Fibroblast of lung (primary cell): ENCODE data around the gene KCNT1. TPM values are rescaled to one million over a fixed set of nuclear protein-coding genes. Genes with fewer than 3 reads are reported as not detected.

ENCODE experiments used
- DNase-seq, 2 donors: peaks; one replicate each; pipeline versions ENCODE4 v3.0.0 to v3.0.0-alpha.2; 2010; ENCODE audit warnings: low read depth in 2 of 2
- H2AFZ ChIP-seq: 2 replicates; pipeline ENCODE4 v1.5.1; 2012; ENCODE audit warnings: low read length, control low read depth, inconsistent platforms
- H3K27ac ChIP-seq: 2 replicates; pipeline ENCODE4 v1.5.1; 2011; ENCODE audit warnings: low read length, control low read depth; ENCODE audit not compliant: insufficient read depth
- H3K27me3 ChIP-seq: 2 replicates; pipeline ENCODE4 v1.5.1; 2011; ENCODE audit warnings: mild to moderate bottlenecking, low read length; ENCODE audit not compliant: control insufficient read depth, insufficient read depth
- H3K36me3 ChIP-seq: 2 replicates; pipeline ENCODE4 v1.5.1; 2011; ENCODE audit warnings: low read length; ENCODE audit not compliant: control insufficient read depth, insufficient read depth
- H3K4me1 ChIP-seq: 2 replicates; pipeline ENCODE4 v1.5.1; 2011; ENCODE audit warnings: low read length; ENCODE audit not compliant: control insufficient read depth, insufficient read depth; ENCODE audit errors: extremely low read depth
- H3K4me2 ChIP-seq: 2 replicates; pipeline ENCODE4 v1.5.1; 2011; ENCODE audit warnings: low read length, control low read depth; ENCODE audit not compliant: insufficient read depth; ENCODE audit errors: extremely low read depth
- H3K4me3 ChIP-seq, 4 experiments: fragments of 200-600 bp in 1 of 4; sonication (generic) in 1 of 4; replicated peaks in 1 of 4; 2 replicates each; pipeline ENCODE4 v1.5.1; 2011 to 2016; ENCODE audit warnings: low read length in 4 of 4, low read depth in 3 of 4, mild to moderate bottlenecking in 3 of 4, control low read depth in 2 of 4, inconsistent platforms in 1 of 4, mixed read lengths in 1 of 4; ENCODE audit not compliant: insufficient read depth in 1 of 4; ENCODE audit errors: control extremely low read depth in 1 of 4
- H3K79me2 ChIP-seq: 2 replicates; pipeline ENCODE4 v1.5.1; 2012; ENCODE audit warnings: mild to moderate bottlenecking, low read length, inconsistent platforms; ENCODE audit not compliant: control insufficient read depth, insufficient read depth
- H3K9ac ChIP-seq: 2 replicates; pipeline ENCODE4 v1.5.1; 2011; ENCODE audit warnings: mild to moderate bottlenecking, low read length, control low read depth; ENCODE audit not compliant: insufficient read depth
- H3K9me3 ChIP-seq: 2 replicates; pipeline ENCODE4 v1.5.1; 2012; ENCODE audit warnings: low read depth, low read length; ENCODE audit not compliant: control insufficient read depth, insufficient read depth
- H4K20me1 ChIP-seq: 2 replicates; pipeline ENCODE4 v1.5.1; 2011; ENCODE audit warnings: low read length; ENCODE audit not compliant: control insufficient read depth, insufficient read depth; ENCODE audit errors: extremely low read depth
- EZH2 ChIP-seq: IDR thresholded peaks from 2 replicates; pipeline ENCODE4 v1.5.1; 2012; ENCODE audit warnings: low read length, control low read depth, mild to moderate bottlenecking; ENCODE audit errors: missing control alignments
- polyA plus RNA-seq, 2 donors: library from polyadenylated mRNA; depleted of rRNA in 1 of 2; stranded (reverse) in 1 of 2; unstranded in 1 of 2; fragments of >200 nt; gene quantifications; 2 replicates each; pipeline ENCODE4 v1.2.1, GENCODE V29; 2011 to 2012; ENCODE audit warnings: missing spikeins in 1 of 2
- total RNA-seq: library from RNA; depleted of rRNA; stranded (reverse); fragments of >200 nt; gene quantifications from 2 replicates; pipeline ENCODE4 v1.2.1, GENCODE V29; 2014
- TF ChIP-seq, protein P1 (sequence below), 2 donors: IDR thresholded peaks in 1 of 2; conservative IDR thresholded peaks in 1 of 2; 1 replicate in 1 of 2; 2 replicates in 1 of 2; pipeline ENCODE4 v1.5.1; 2011 to 2012; ENCODE audit warnings: low read length in 2 of 2, control low read depth in 1 of 2, inconsistent platforms in 1 of 2, low read depth in 1 of 2, mild to moderate bottlenecking in 1 of 2

KCNT1 gene
- total and polyA plus RNA-seq, 2 donors (not counting 1 experiment from before 2014, with no cell fraction given), result not detected

DNA sequence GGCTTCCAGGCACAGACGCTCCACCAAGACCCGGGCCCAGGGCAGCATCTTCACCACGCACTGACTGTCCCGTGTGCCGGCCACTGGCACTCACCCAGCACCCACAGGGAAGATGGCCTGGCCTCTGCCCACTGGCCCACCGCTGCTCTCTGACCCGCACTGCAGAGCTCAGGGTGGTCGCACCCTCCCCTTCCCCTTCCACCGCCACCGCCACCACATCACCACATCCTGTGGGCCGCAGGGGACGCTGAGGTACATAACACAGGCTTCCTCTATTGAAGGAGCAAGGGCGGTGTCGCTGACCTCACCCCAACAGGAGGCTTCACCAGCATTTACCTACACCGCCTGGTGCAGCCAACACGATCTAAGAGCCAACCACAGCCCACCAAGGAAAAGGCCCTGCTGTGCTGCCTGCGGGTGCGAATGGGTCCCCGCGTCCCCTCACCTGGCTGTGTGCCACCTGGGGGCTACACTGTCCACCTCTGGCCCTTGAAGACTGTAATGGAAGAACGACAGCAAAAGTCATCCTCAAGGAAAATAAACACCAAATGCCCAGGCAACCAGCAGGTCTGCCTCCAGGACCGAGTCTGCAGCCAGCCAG is 103.5 kb downstream of the KCNT1 start:
- Histone ChIP-seq H3K4me2 (no peak overlapping the region), H3K4me1 (peaks cover 4% of the 10 kb centered on the region), H3K9ac (no peak overlapping the region), H3K36me3 (no peaks in the 10 kb centered on the region), H3K27me3 (no peaks in the 10 kb centered on the region), H4K20me1 (no peaks in the 10 kb centered on the region), H3K9me3 (no peaks in the 10 kb centered on the region), H3K27ac (no peak overlapping the region), H3K4me3 (no peak overlapping the region), H3K79me2 (no peaks in the 10 kb centered on the region), H2AFZ (no peak overlapping the region)
- TF ChIP-seq, protein P1, sequence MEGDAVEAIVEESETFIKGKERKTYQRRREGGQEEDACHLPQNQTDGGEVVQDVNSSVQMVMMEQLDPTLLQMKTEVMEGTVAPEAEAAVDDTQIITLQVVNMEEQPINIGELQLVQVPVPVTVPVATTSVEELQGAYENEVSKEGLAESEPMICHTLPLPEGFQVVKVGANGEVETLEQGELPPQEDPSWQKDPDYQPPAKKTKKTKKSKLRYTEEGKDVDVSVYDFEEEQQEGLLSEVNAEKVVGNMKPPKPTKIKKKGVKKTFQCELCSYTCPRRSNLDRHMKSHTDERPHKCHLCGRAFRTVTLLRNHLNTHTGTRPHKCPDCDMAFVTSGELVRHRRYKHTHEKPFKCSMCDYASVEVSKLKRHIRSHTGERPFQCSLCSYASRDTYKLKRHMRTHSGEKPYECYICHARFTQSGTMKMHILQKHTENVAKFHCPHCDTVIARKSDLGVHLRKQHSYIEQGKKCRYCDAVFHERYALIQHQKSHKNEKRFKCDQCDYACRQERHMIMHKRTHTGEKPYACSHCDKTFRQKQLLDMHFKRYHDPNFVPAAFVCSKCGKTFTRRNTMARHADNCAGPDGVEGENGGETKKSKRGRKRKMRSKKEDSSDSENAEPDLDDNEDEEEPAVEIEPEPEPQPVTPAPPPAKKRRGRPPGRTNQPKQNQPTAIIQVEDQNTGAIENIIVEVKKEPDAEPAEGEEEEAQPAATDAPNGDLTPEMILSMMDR (conservative IDR thresholded peaks at IDR 0.05 in 1 of 2, IDR thresholded peaks at IDR 0.05 in 1 of 2; ENCODE audit: low read depth in 1 of 2, low read length in 2 of 2), result no peak
- TF ChIP-seq EZH2, result no peak
- DNase-seq, result no peak

DNA sequence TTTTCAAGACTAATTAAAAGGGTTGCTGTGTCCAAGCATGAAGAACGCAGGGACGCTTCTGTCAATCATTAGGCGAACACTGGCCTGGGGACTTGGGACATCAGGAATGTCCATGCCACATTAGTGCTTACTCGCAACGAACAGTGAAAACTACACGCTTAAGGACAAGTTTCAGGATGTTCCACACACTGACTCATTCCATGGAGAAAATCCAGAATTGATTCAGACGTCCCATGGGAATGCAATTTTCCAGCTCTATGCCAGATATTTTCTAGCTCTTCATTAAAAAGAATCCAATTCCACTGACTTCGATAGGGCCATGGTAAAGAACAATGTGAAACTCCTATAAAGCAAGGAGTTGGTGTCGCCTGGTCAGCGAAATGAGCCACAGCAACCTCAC is 107.2 kb downstream of the KCNT1 start:
- Histone ChIP-seq H3K9me3 (no peaks in the 10 kb centered on the region), H3K4me3 (no peak overlapping the region), H3K36me3 (peaks cover 5% of the 10 kb centered on the region), H4K20me1 (no peaks in the 10 kb centered on the region), H2AFZ (no peak overlapping the region), H3K4me2 (no peak overlapping the region), H3K9ac (no peak overlapping the region), H3K27ac (no peak overlapping the region), H3K27me3 (no peaks in the 10 kb centered on the region), H3K4me1 (peaks cover 4% of the 10 kb centered on the region), H3K79me2 (no peaks in the 10 kb centered on the region)
- DNase-seq, result peak; percentile 56 to 79
- TF ChIP-seq, protein P1 (conservative IDR thresholded peaks at IDR 0.05 in 1 of 2, IDR thresholded peaks at IDR 0.05 in 1 of 2; ENCODE audit: low read depth in 1 of 2, low read length in 2 of 2), result no peak
- TF ChIP-seq EZH2, result no peak

DNA sequence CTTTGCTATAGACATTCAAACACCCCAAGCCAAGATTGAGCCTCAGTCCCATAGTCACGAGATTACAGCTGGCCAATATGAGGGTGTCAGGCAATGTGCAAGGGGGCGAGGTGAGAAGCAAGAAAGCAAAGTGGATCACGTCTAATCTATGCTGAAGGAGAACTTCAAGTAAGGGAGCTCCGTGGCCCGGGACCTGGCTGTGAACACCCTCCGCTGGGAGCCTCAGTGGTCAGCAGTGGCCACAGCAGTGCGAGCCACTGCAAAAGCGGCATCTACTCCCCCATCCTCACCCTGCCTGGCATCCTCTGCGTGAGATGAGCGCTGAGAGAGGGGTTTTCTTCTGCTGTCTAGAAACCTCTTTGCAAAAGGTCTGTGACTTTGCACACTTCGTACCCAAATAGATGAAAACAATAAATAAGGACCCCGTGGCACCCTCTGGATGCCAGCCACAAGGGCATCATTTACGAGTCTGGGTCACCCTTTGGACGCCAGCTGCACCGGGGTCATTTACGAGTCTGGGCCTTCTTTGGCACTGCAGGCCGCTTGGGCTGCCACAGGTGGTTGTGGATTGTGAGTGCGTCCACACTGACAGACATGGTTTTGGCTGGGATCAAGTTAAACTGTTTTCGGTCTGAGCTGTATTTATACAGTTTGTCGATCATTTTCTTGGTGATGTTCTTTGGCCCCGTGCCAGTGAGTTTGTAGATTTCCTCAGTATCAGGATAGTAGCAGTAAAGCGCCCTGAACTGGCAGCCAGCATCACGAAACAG is 109.0 kb downstream of the KCNT1 start:
- no peak overlapping the region for H3K9ac ChIP-seq
- no peaks in the 10 kb centered on the region for H3K79me2 ChIP-seq
- TF ChIP-seq, protein P1 (conservative IDR thresholded peaks at IDR 0.05 in 1 of 2, IDR thresholded peaks at IDR 0.05 in 1 of 2; ENCODE audit: low read depth in 1 of 2, low read length in 2 of 2), result no peak
- no peak for TF ChIP-seq EZH2
- H3K4me3 ChIP-seq, result no peak overlapping the region
- no peaks in the 10 kb centered on the region for H4K20me1 ChIP-seq
- no peak overlapping the region for H3K27ac ChIP-seq
- no peak overlapping the region for H2AFZ ChIP-seq
- DNase-seq, result no peak
- H3K36me3 ChIP-seq, result peaks cover 9% of the 10 kb centered on the region
- H3K9me3 ChIP-seq, result no peaks in the 10 kb centered on the region
- H3K4me1 ChIP-seq, result peaks cover 2% of the 10 kb centered on the region
- no peaks in the 10 kb centered on the region for H3K27me3 ChIP-seq
- no peak overlapping the region for H3K4me2 ChIP-seq
